Coronary artery (tissue), 2 donors: Measurements from ENCODE around the gene IMMP2L.

Source experiments
- DNase-seq: peaks from one replicate; pipeline ENCODE4 v3.0.0-alpha.2; 2017; ENCODE audit warnings: low spot score
- H3K27ac ChIP-seq, 2 donors: fragments of 200-600 bp; sonication (generic); one replicate each; pipeline ENCODE4 v1.5.1; 2016 to 2019
- H3K4me3 ChIP-seq: fragments of 200-600 bp; sonication (generic); 2 replicates; pipeline ENCODE4 v1.5.1; 2016; ENCODE audit warnings: mild to moderate bottlenecking, moderate library complexity
- TF ChIP-seq, protein P1 (sequence below): fragments of 200-600 bp; sonication (generic); IDR thresholded peaks from one replicate; pipeline ENCODE4 v1.5.1; 2019; ENCODE audit warnings: antibody characterized with exemption

The IMMP2L gene

DNA sequence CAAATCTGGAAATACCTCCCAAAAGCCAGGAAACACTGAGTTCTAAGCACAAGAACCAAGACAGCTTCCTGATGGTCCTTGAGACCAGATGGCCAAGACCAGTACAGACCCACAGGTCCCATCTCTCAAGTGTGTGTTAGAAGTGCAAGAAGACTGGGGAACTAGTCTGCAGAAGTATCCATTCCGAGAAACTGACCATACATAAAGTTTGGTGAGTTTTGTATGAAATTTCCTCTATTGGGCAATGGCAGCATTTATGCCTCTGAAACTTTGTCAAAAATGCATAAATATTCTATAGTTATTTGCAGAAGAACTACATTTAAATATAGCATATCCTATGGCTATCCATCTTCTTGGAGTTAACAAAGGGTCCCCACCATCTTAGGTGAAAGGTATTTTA lies 333.9 kb downstream of the IMMP2L start:
- DNase-seq: no peak
- H3K4me3 ChIP-seq: no peak overlapping the region
- TF ChIP-seq, protein P1, sequence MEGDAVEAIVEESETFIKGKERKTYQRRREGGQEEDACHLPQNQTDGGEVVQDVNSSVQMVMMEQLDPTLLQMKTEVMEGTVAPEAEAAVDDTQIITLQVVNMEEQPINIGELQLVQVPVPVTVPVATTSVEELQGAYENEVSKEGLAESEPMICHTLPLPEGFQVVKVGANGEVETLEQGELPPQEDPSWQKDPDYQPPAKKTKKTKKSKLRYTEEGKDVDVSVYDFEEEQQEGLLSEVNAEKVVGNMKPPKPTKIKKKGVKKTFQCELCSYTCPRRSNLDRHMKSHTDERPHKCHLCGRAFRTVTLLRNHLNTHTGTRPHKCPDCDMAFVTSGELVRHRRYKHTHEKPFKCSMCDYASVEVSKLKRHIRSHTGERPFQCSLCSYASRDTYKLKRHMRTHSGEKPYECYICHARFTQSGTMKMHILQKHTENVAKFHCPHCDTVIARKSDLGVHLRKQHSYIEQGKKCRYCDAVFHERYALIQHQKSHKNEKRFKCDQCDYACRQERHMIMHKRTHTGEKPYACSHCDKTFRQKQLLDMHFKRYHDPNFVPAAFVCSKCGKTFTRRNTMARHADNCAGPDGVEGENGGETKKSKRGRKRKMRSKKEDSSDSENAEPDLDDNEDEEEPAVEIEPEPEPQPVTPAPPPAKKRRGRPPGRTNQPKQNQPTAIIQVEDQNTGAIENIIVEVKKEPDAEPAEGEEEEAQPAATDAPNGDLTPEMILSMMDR: no peak
- no peak overlapping the region for H3K27ac ChIP-seq

DNA sequence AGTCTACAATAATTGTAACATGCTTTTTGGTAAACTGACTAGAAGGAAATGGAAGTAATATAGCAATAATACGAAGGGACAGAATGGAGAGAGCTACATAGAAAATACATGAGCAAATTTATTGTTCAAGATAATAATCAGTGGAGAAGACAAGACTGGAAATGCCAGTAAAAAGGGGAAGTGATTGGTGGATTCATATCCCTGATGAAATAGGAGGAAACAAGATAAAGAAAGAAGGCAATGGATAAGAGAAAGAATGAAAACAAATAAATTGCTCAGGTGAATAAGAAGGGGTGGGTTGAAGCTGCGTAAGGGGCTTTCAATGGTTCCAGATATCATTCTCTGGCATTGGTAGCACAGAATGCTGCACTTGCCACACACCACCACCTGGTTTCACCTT lies 335.5 kb downstream of the IMMP2L start:
- TF ChIP-seq, protein P1: no peak
- no peak for DNase-seq
- Histone ChIP-seq H3K27ac (no peak overlapping the region), H3K4me3 (no peak overlapping the region)

DNA sequence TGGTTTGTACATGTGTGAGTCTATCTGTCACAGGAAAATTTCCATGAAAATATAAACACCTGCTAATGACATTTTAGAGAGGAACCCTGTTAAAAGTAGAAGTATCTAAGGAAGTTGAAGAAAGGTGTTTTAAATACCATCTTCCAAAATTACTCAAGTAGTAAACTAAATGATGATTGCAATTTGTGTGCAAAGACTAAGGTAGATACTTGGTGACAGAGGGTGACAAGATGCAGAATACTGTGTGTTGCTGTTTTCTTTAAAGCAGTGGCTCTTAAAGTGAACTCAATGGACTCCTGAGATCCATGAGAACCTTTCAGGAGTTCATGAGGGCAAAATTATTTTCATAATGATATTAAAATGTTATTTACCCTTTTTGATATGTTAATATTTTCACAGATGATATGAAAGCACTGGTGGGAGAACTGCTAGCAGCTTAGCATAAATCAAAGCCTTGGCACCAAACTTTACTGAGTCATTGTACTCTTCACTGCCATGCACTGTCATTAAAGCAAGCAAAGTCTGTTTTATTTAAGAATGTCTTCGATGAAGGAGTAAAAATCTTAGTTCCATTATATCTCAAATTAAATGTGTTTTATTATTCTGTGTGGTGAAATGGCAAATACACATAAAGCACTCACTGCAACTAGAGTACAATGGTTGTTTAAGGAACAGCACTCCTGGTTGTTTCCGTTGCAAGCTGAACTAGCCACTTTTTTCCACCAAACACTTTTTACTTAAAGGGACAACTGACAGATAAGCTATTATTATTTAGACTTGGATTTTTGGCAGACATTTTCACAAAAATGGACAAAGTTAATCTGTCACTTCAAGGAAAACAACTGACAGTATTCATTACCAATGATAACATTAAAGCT lies 337.7 kb downstream of the IMMP2L start:
- Histone ChIP-seq H3K27ac (no peak overlapping the region), H3K4me3 (no peak overlapping the region)
- DNase-seq: no peak
- TF ChIP-seq, protein P1: no peak

DNA sequence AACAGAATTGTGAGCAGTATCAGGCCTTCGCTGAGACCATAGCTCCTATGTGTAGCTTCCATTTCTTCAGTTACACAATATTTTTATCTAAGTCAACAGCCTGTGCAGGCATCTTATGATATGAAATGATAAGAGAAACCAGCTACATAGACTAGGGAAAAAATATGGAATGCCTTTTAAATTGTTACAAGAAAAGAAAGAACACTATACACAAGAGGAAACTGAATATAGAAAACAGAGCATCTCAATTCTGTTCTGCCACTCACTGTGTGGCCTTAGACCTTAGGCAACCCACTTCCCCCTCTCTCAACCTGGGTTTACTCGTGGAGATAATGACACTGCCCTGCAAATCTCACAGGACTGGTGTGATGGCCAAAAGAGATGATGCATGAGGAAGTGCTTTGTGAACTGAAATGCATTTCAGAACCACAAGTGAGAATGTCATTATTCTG lies 338.5 kb downstream of the IMMP2L start:
- no peak overlapping the region for H3K4me3 ChIP-seq
- TF ChIP-seq, protein P1: no peak
- DNase-seq: no peak
- no peak overlapping the region for H3K27ac ChIP-seq

DNA sequence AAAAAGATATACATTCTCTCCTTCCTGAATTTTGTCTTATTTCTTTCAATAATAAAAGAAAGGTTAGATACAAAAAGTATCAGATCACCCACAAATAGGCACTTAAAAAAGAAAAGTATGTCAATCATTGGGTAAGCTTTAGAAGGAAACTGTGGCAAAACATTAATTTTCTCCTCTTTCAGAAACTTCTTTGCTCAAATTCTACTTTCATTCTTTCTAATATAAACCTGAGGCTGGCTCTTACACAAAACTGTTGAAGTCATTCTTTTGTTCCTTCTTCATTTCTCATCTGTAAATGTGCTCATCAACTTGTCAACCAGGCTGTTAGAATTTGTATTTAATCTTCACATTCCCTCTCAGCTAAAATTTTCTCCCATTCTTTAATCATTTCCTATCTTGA lies 346.7 kb downstream of the IMMP2L start:
- Histone ChIP-seq H3K4me3 (no peak overlapping the region), H3K27ac (no peak overlapping the region)
- DNase-seq: no peak
- TF ChIP-seq, protein P1: no peak

DNA sequence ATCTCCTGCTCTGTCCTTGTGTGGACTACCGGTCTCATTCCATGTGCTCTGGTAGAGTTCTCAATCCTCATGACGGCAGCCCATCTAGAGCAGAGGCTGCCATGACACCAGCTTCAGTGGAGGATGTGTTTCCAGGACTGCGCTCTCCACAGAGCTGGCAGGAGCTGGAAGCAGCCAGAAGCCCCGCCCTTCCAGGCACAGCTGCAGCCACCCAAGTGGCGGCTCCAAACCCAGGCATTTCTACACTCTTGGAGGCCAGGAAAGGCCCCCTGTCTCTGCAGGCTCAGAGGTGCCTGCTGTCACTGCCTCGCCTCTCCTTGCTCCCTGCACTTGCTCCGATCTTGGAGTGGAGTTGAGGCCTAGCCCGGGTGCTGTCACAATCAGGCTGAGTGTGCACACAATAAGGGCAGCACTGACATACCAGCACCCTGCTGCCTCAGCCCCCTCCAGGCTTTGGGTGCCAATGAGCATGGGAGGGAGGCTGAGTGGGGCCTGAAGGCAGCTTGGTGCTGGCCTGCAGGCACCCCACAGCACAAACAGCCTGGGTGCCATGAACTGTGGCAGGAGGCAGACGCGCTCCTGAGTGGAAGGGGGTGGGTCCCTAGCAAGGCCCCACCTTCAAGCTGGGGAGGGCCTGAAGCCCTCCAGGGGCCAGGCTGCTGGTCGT lies 349.3 kb downstream of the IMMP2L start:
- no peak overlapping the region for H3K4me3 ChIP-seq
- no peak for DNase-seq
- TF ChIP-seq, protein P1: no peak
- H3K27ac ChIP-seq: no peak overlapping the region
